HG03558 (cell line): ENCODE data around the gene CEND1.

Experiments used
- ATAC-seq: cut with Tn5 transposase; IDR thresholded peaks from one replicate; pipeline ENCODE4 v1.9.1; 2021; ENCODE audit warnings: moderate number of reproducible peaks; ENCODE audit not compliant: unreplicated experiment; ENCODE audit errors: extremely low read depth

CEND1 gene

DNA sequence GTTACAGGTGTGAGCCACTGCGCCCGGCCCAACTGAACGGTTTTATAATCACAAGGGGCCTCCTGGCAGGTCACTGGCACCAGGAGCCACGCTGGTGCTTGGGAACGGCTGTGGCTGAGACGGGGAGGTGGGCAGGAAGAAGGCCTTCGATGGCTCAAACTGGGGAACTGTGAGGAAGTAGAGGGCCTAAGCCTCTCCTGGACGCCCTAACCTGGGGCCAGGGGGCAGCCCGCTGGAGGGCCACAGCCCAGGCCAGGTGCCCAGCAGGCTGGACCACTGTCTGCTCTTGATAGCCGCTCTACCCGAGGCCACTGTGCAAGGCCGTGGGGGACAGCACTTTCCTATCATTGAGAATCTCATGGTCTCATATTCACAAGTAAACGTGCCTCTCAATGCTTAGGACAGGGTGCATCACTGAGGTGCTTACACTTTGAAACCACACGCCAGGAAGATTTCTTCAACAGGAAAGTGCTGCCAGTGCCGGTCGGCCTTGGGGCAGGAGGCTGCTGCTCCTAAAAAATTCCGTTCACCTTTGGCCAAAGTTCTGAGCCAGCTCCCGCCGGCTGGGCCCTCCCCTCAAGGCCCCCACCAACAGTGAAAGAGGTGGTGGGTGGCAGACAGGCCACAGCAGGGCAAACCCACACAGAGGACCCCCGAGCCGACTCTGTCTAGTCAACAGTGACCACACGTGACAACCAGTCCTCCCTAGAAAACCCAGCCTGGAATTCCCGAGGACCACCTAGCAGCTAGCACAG, 19.8 kb downstream of the CEND1 start:
- ATAC-seq: no peak

DNA sequence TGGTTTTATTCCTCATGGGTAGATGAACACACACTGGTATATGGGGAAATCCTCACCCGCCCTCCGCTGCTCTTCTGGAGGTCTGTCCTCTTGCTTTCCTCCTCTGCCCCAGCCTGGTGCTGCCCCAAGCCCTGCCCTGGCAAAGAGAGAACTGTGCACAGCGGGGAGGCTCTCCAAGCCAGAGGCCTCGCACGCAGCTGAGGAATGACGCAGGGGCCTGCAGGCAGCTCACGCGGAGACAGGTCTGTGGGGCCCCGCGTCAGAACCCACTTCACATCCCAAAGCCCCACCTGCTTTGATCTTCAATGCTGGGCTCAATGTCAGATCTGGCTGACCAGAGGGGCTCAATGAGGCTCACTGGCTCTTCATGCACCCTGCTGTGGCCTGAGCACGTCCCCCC, 22.7 kb downstream of the CEND1 start:
- no peak for ATAC-seq

DNA sequence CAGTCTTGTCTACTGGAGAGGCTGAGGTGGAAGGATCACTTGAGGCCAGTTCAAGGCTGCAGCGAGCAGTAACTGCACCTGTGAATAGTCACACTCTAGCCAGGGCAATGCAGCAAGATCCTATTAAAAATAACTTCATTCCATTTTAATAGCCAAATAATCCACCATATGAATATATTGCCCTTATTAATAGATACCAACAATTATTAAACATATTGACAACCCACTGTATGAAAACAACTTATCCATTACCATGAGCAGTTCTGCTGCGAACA, 23.0 kb downstream of the CEND1 start:
- ATAC-seq: no peak

DNA sequence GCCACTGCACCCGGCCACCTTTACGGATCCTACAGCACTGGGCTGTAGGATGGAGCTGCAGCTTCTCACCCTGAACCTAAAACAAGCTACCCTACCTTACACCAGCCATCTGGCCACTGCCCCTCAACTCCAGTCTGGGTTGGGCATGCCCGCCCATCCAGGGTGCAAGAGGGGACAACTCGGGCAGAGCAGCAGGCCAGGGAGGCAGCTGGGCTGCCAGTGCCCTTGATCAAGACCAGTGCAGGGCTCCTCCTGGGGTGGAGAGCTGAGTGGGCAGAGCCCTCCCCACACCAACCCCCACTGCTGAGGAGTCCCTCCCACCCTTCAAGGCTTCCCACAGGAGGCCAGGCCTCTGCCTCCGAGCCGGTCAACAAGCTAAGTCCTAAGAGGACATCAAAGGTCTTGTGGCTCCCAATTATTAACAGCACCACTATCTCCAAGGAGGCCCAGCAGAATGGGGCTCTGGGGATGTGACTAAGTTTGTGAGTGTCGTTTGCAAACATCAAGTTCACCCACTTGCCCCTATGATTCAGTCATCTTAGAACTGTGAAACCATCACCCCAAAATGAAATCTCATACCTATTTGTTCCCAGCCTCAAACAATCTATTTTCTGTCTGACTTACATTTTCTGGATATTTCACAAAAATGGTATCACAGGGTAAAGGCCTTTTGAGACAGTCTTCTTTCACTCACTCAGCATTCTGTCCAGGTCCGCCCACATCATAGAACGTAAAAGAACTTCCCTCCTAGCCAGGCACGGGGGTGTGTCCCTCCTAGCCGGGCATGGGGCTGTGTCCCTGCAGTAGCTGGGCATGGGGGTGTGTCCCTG, 23.6 kb downstream of the CEND1 start:
- ATAC-seq: no peak

DNA sequence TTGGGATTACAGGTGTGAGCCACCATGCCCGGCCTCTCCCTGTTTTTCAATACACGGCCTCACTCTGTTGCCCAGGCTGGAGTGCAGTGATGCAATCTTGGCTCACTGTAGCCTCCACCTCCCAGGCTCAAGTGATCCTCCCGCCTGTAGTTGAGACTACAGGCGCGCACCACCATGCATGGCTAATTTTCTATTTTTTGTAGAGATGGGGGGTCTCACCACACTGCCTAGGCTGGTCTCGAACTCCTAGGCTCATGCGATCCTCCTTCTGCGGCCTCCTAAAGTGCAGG, 24.1 kb downstream of the CEND1 start:
- no peak for ATAC-seq

DNA sequence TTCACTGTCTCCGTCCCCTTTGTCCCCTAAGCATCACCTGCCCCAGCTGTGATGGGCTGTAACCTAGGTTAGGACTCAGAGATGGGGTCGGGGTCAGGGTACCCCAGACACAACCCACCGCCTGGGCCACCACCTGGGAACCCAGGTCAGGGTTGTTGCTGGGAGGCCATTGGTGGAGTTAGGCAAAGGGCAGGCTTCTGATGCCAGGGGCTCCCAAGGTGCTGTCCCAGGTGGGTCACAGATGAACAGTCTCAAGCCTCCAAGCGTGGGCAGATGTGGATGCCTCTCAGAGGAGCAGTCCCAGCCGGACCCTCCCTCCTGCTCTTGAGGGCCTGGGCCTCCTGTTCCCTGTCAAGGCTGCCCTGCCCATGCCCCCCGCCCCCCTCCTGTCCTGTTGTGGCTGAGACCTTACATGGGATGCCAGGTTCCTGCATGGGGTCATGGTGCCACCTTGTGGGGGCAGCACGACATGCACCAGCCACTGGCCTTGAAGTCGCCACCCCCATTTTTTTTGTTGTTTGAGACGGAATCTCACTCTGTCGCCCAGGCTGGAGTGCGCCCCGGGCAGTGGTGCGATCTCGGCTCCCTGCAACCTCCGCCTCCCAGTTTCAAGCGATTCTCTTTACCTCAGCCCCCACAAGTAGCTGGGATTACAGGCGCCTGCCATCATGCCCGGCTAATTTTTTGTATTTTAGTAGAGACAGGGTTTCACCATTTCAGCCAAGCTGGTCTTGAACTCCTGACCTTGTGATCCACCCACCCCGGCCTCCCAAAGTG, 24.7 kb downstream of the CEND1 start:
- ATAC-seq: no peak

DNA sequence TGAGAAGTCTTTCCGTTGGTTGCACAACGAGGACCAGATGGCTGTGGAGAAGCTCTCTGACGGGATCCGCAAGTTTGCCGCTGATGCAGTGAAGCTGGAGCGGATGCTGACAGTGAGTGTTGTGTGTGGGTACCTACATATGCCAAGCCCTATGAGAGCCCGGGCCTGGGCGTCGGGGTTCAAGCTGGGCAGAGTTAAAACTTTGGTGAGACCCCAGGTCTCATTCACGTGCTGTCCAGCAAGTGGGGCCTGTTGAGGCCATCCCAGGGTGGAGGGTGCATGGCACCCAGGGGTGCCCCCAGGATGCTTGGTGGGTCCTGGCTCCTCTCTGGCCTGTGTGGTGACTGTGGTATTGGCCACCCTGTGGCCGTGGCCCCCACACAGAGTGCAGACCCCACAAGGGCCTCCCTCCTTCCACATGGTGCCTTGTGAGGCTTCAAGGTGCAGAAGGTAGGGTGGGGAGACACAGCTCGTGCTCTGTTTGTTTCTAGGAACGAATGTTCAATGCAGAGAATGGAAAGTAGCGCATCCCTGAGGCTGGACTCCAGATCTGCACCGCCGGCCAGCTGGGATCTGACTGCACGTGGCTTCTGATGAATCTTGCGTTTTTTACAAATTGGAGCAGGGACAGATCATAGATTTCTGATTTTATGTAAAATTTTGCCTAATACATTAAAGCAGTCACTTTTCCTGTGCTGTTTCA, 25.4 kb downstream of the CEND1 start:
- ATAC-seq: no peak

DNA sequence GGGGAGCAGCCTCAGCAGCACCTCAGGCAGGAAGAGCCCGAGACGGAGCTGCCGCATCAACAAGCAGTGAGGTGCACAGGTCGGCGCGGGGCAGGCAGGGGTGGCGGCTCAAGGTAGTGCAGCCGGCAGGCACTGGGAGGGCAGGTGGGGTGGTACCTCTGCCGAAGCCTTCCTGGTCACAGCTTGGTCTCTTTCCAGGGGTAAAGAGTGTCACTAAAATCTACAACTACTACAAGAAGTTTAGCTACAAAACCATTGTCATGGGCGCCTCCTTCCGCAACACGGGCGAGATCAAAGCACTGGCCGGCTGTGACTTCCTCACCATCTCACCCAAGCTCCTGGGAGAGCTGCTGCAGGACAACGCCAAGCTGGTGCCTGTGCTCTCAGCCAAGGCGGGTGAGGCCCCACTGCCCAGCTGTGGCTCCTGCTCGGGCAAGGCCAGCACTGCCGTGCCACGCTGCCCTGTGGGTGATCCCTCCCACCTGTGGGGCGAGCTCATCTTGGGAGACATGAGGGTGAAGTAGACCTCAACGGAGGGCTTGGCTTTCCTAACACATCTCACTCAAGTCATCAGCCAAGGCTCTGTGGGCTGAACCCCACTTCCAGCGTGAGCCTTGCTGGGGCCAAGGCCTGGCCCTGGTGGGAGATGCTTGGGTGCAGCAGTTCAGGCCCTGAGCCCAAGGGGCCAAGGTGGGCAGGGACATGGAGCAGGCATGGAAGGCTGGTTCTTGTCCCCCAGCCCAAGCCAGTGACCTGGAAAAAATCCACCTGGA, 26.2 kb downstream of the CEND1 start:
- ATAC-seq: no peak

DNA sequence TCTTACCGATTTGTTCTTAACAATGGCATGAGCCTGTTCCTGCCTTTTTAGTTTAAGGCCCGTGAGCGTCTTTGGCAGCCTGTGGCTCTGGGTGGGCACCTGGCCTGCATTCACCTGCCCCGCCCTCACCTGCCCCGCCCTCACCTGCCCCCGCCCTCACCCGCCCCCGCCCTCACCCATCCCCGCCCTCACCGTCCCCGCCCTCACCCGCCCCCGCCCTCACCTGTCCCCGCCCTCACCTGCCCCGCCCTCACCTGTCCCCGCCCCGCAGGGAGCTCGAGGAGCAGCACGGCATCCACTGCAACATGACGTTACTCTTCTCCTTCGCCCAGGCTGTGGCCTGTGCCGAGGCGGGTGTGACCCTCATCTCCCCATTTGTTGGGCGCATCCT, 26.8 kb downstream of the CEND1 start:
- no peak for ATAC-seq

DNA sequence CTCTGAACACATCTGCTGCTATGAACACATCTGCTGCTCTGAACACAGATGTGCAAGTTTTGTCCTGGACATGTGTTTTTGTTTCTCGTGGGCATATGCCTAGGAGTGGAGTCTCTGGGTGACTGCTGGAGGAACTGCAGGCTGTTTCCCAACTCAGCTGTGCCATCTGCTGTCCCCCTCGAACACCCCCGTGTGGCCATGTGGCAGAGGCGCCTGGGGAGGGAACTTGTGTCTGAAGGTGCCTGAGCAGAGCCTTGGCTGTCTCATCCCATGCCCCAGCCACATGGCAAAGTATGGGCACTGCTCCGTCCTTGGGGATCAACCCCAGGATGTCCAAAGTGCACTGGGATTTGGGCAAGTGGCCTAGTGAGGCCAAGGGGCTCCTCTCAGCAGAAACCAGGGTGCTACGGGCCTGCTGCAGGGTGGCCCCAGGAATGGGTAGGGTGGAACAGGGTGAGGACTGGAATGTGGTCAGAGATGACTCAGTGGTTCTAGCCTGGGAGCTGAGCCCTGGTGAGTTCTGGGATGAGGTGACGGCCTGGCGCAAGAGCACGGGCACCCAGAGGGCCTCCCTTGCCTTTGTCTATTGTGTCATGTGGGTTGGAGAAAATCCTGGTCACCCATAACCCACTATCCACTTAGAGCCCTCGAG, 27.3 kb downstream of the CEND1 start:
- ATAC-seq: no peak

DNA sequence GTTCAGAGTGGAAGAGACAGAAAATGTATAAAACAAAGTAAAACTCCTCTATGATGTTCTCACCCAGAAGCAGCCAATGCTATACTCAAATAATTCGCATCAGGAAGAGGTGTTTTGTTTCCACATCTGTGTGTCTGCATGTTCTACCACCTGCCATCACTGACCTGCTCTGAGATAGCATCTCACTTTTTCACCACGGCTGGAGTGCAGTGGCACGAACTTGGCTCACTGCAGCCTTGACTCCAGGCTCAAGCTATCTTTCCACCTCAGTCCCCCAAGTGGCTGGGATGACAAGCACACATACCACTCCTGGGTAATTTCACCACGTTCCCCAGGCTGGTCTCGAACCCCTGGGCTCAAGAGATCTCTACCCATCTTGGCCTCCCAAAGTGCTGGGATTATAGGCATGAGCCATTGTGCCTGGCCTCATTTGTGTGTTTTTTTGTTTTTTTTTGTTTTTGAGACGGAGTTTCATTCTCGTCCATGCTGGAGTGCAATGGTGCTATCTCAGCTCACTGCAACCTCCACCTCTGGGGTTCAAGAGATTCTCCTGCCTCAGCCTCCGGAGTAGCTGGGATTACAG, 28.3 kb downstream of the CEND1 start:
- ATAC-seq: no peak

DNA sequence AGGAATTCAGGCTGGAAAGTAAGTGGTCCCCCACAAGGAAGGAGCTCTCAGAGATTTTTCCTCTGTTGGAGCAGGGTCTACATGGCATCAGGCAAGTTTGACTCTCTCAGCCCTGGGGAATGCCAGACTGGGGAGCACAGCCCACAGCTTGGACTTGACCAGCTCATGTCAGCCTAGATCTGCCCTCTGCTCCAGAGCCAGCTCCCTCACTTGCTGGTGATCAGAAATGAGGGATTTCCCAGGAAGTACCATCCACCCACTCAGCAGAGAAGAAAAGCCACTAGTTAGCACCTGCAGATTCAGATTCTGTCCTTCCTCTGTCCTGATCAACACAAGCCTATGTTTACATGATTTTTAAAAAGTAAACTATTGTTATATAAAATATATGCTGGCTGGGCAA, 29.7 kb downstream of the CEND1 start:
- ATAC-seq: no peak

DNA sequence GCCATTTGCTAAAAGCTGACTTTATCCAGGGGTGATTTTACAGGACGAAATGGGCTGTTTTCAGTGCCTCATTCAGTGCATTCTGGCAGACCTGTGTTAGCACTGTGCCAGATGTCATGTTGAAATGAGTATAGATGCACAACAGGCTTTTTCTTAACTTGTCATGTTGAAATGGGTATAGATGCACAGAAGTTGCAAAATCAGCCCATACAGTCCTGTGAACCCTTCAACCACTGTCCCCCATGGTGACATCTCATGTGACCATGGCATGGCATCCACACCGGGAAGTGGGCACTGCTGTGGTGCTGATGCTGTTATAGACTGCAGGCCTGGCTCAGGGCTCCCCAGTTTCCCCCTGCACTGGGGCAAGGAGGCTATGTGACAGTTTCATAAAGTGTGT, 40.2 kb downstream of the CEND1 start:
- ATAC-seq: no peak

DNA sequence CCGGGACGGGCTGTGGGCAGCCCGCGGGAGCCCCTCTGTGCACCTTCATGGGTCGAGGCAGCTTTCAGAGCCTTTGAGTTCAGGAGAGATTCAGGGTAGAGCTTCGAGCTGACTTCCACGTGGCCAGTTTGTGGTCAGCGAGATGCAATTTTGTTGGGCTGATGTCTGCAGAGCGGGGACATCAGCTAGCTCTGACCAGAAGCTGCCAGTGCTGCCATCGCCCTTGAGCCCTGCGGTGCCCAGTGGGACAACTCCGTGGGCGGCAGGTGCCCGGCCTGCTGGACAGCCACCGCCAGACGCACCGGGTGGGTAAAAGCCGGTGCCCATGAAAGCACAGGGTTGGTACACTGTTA, 41.9 kb downstream of the CEND1 start:
- no peak for ATAC-seq

DNA sequence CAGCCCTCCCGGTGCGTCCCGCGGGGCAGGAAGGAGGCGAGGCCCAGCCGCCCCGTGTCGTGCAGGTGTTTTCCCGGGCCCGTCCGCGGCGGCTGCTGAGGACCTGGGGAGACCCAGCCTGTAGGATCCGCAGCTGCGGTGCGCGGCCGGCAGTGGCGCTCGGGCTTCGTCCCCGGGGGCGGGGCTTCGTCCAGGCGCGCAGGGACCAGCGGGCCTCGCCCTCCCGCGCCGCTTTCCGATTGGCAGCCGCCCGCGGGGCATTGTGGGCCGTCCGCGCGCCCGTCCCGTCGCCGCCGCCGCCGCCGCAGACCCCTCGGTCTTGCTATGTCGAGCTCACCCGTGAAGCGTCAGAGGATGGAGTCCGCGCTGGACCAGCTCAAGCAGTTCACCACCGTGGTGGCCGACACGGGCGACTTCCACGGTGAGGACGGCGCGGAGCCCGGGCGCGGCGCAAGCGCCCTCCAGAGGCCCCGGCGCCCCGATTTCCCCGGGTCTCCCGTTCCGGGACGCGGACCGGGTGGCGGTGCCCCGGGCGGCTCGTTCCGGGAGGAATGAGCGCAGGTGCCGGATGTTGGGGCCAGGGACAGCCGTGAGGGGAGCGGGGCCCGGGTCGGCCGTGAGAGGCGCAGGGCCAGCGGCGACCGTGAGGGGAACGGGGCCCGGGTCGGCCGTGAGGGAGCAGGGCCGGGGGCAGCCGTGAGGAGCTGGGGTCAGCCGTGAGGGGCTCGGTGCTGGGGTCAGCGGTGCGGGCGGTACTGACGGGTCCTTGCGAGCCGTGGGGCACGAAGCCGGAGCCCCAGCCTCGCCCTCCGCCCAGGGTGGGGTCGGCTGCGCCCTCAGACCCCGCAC, 42.5 kb downstream of the CEND1 start, which contains the start of gene TALDO1:
TALDO1 (plus strand) TSS at position 307 of the 849 bp plus-strand sequence; CDS start at position 325, 18 bp downstream.
- ATAC-seq: peak; percentile 71

DNA sequence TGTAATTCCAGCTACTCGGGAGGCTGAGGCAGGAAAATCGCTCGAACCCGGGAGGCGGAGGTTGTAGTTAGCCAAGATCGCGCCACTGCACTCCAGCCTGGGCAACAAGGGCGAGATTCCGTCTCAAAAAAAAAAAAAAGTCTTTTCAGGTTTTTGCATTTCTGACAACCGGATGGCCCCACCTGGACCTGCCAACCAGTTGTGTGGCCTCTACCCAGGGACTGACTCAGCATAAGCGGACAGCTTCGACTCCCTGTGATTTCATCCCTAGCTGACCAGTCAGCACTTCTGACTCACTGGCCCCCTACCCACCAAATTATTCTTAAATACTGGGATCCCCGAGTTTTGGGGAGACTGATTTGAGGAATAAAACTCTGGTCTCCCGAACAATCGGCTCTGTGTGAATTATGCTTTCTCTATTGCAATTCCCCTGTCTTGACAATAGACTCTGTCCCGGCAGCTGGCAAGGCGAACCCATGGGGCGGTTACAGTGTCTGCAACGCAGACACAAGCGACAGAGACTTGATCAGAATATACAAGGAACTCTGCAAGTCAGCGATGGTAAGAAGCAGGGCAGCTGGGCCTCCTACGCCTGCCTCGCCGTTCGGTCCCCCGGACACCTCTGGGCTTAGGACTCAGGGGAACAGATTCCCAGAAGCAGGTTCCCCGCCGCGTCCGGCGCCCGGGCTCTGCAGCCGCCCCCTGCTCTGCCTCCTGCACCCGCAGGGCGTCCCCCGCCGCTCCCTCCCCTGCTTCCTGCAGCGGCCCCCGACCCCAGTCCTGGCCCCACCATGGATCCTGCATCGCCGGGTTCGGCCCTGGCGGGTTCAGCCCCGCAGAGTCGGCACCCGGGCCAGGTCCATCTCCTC, 43.4 kb downstream of the CEND1 start:
- ATAC-seq: no peak

DNA sequence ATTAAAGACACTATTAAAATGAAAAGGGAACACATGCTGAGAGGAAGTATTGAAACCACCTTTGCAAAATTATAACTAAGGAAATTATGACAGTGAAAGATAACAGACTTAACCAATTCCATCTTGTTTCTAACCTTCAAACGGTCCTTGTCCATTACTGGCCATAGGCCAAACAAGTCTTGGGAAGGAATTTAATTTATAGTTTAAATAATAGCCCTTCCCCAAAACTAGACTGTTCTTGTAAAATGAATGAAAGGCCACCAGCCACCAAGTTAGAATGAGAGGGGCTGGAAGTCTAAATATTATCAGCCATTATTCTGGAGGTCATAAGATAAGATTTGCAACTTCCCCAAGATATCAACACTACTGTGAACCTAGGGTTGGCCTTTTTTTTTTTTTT, 44.5 kb downstream of the CEND1 start:
- no peak for ATAC-seq
